Ectodermal cell (in vitro differentiated cells): ENCODE results near the gene MSRB1.

ENCODE experiments used
- H3K27ac ChIP-seq: 2 replicates; pipeline ENCODE4 v1.7.0; 2013; ENCODE audit warnings: mild to moderate bottlenecking, low read depth, low read length; ENCODE audit not compliant: insufficient read depth, poor library complexity, severe bottlenecking
- H3K27me3 ChIP-seq: 2 replicates; pipeline ENCODE4 v1.7.0; 2013; ENCODE audit warnings: mild to moderate bottlenecking, low read length; ENCODE audit not compliant: insufficient read depth, control insufficient read depth, poor library complexity, severe bottlenecking
- H3K36me3 ChIP-seq: one replicate; pipeline ENCODE4 v1.7.0; 2013; ENCODE audit warnings: low read length; ENCODE audit not compliant: control insufficient read depth, insufficient read depth
- H3K4me1 ChIP-seq: one replicate; pipeline ENCODE4 v1.7.0; 2013; ENCODE audit warnings: low read length; ENCODE audit not compliant: control insufficient read depth, insufficient read depth
- H3K4me3 ChIP-seq: 2 replicates; pipeline ENCODE4 v1.7.0; 2013; ENCODE audit warnings: low read depth, low read length, control low read depth; ENCODE audit not compliant: insufficient read depth
- H3K9me3 ChIP-seq: 2 replicates; pipeline ENCODE4 v1.7.0; 2013; ENCODE audit warnings: mild to moderate bottlenecking, low read length, moderate library complexity; ENCODE audit not compliant: control insufficient read depth
- WGBS, 2 experiments: methylation state at CpG; one replicate each; pipeline ENCODE4 v1.1.7; 2013; ENCODE audit warnings: missing lambda C conversion rate in 2 of 2; 5-methylcytosine and 5-hydroxymethylcytosine counted together

The MSRB1 gene

DNA sequence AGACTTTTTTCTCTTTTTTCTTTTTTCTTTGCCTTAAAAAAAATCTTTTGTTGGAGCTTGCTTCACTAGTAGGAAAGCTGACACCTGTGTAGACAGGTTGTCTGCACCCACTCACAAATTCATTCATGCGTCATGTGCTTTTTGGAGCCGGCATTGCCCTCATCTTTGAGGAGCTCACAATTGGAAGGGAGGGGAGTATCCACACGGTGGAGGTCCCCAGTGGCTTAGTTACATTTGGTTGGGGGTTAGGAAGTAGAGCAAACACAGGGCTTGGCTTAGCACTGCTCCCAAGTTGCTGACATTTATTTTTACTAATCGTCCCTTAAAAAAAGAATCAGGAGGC lies 52.3 kb downstream of the MSRB1 start:
- Histone ChIP-seq H3K4me1 (no peaks in the 10 kb centered on the region), H3K4me3 (no peak overlapping the region), H3K27me3 (peaks cover 7% of the 10 kb centered on the region), H3K27ac (no peak overlapping the region), H3K9me3 (no peaks in the 10 kb centered on the region), H3K36me3 (no peaks in the 10 kb centered on the region)
- 54 to 70% methylated on average over 4 of the region's 4 CpGs for WGBS, 2 experiments

DNA sequence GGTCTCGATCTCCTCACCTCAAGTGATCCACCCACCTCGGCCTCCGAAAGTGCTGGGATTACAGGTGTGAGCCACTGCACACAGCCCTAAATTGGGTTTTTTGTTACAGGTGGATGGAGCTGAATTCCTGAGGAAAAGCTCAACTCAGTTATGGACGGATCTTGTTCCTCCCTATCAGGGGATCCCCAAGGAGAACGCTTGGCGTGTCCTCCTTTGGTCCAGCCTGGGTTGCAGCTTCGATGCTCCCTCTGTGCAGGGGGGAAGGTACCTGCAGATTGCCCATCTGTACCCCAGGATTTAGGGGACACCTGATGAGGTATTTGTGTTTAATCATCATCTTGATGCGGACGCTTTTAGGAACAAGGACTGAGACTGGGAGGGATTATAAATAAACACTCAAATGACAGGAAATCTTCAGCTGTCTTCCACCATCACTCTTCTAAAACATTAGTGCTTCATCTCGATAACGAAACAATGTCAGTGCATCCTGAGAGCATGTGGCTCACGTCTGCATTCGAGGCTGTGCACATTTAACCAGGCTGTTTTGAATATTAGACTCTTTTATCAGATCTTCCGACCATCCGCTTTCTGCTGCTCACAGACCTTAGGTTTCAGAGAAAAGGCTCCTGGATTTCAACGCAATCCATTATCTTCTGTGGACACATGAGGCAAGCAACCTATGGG lies 52.8 kb downstream of the MSRB1 start:
- no peaks in the 10 kb centered on the region for H3K36me3 ChIP-seq
- no peak overlapping the region for H3K4me3 ChIP-seq
- peaks cover 7% of the 10 kb centered on the region for H3K27me3 ChIP-seq
- no peaks in the 10 kb centered on the region for H3K9me3 ChIP-seq
- H3K27ac ChIP-seq: no peak overlapping the region
- 84 to 90% methylated on average over 14 to 16 of the region's 16 CpGs for WGBS, 2 experiments
- no peaks in the 10 kb centered on the region for H3K4me1 ChIP-seq
